GM23338 (cell line): ENCODE results near the gene SLC28A2. TPM values are rescaled to one million over a fixed set of nuclear protein-coding genes. Genes with fewer than 3 reads are reported as not detected.
"Not testable (repeated sequence)": the region's sequence is repeated elsewhere in the genome, so short reads cannot be mapped to it uniquely, and the experiment has no call there.

Experiments
- ATAC-seq: fragments of 200-7000 bp; cut with Tn5 transposase; 3 replicates; pipeline ENCODE4 v1.9.1; 2020
- DNase-seq: peaks from one replicate; pipeline ENCODE4 v3.0.0-alpha.2; 2015; ENCODE audit warnings: low spot score
- H2AFZ ChIP-seq: fragments of 200-600 bp; sonication (generic); 2 replicates; pipeline ENCODE4 v1.8.0; 2016; ENCODE audit warnings: antibody characterized with exemption, mild to moderate bottlenecking, moderate library complexity
- H3F3A ChIP-seq: fragments of 200-600 bp; sonication (generic); replicated peaks from 2 replicates; pipeline ENCODE4 v1.8.0; 2017; ENCODE audit warnings: antibody characterized with exemption, mixed run types, low read depth
- H3K27ac ChIP-seq: fragments of 200-600 bp; sonication (generic); 2 replicates; pipeline ENCODE4 v1.6.1; 2016; ENCODE audit warnings: low read depth
- H3K27me3 ChIP-seq: fragments of 200-600 bp; sonication (generic); 2 replicates; pipeline ENCODE4 v1.8.0; 2016; ENCODE audit warnings: mild to moderate bottlenecking, mixed run types, moderate library complexity; ENCODE audit not compliant: insufficient read depth
- H3K36me3 ChIP-seq: fragments of 200-600 bp; sonication (generic); 2 replicates; pipeline ENCODE4 v1.8.0; 2016; ENCODE audit warnings: mild to moderate bottlenecking; ENCODE audit not compliant: insufficient read depth
- H3K4me1 ChIP-seq: fragments of 200-600 bp; sonication (generic); 2 replicates; pipeline ENCODE4 v1.8.0; 2016; ENCODE audit warnings: mild to moderate bottlenecking, moderate library complexity; ENCODE audit not compliant: insufficient read depth
- H3K4me2 ChIP-seq: fragments of 200-600 bp; sonication (generic); 2 replicates; pipeline ENCODE4 v1.7.1; 2017; ENCODE audit warnings: mixed run types
- H3K4me3 ChIP-seq: fragments of 200-600 bp; sonication (generic); 2 replicates; pipeline ENCODE4 v1.6.1; 2016; ENCODE audit warnings: mixed run types
- H3K79me2 ChIP-seq: fragments of 200-600 bp; sonication (generic); replicated peaks from 2 replicates; pipeline ENCODE4 v1.8.0; 2017; ENCODE audit warnings: mild to moderate bottlenecking; ENCODE audit not compliant: insufficient read depth
- H3K9me2 ChIP-seq: fragments of 200-600 bp; sonication (generic); 2 replicates; pipeline ENCODE4 v1.8.0; 2017; ENCODE audit not compliant: insufficient read depth
- H4K20me1 ChIP-seq: fragments of 200-600 bp; sonication (generic); replicated peaks from 2 replicates; pipeline ENCODE4 v1.8.0; 2017; ENCODE audit warnings: mild to moderate bottlenecking; ENCODE audit not compliant: insufficient read depth
- H3K27ac Mint-ChIP-seq: 2 replicates; pipeline ENCODE4 v1.8.0; 2020; ENCODE audit warnings: inconsistent platforms, mild to moderate bottlenecking, moderate library complexity, mixed read lengths
- H3K27me3 Mint-ChIP-seq: 3 replicates; pipeline ENCODE4 v1.8.0; 2022; ENCODE audit warnings: low read depth, mild to moderate bottlenecking, moderate library complexity, mixed read lengths, inconsistent platforms; ENCODE audit not compliant: insufficient read depth, poor library complexity
- H3K36me3 Mint-ChIP-seq: 3 replicates; pipeline ENCODE4 v1.8.0; 2021; ENCODE audit warnings: low read depth, mild to moderate bottlenecking, inconsistent platforms, moderate library complexity, mixed read lengths
- H3K4me1 Mint-ChIP-seq: 3 replicates; pipeline ENCODE4 v1.8.0; 2020; ENCODE audit warnings: mild to moderate bottlenecking, inconsistent platforms, mixed read lengths
- H3K4me3 Mint-ChIP-seq: 3 replicates; pipeline ENCODE4 v1.8.0; 2021; ENCODE audit warnings: moderate library complexity, mild to moderate bottlenecking, inconsistent platforms, mixed read lengths
- H3K9me3 Mint-ChIP-seq: 3 replicates; pipeline ENCODE4 v1.8.0; 2020; ENCODE audit warnings: moderate library complexity, mild to moderate bottlenecking, inconsistent platforms, mixed read lengths
- EZH2 ChIP-seq: fragments of 200-600 bp; sonication (generic); IDR thresholded peaks from one replicate; pipeline ENCODE4 v1.8.0; 2017; ENCODE audit warnings: antibody characterized with exemption, mild to moderate bottlenecking, low read depth; ENCODE audit not compliant: unreplicated experiment
- EZH2phosphoT487 ChIP-seq: fragments of 200-600 bp; sonication (generic); IDR thresholded peaks from one replicate; pipeline ENCODE4 v1.8.1; 2018; ENCODE audit warnings: antibody characterized with exemption; ENCODE audit not compliant: unreplicated experiment
- JUNB ChIP-seq: IDR thresholded peaks from one replicate; pipeline ENCODE4 v1.6.1; 2016; ENCODE audit warnings: antibody characterized with exemption; ENCODE audit not compliant: unreplicated experiment
- POLR2AphosphoS5 ChIP-seq: IDR thresholded peaks from 2 replicates; pipeline ENCODE4 v1.6.1; 2016; ENCODE audit warnings: antibody characterized with exemption, low read depth
- STAT1 ChIP-seq: IDR thresholded peaks from one replicate; pipeline ENCODE4 v1.6.1; 2016; ENCODE audit warnings: antibody characterized with exemption; ENCODE audit not compliant: unreplicated experiment
- polyA plus RNA-seq: library from polyadenylated mRNA; unstranded; fragments of >200 nt; fragmentation: Nextera tagmentation; extraction: Ambion mirVana; gene quantifications from 2 replicates; pipeline ENCODE4 v1.2.1, GENCODE V29; 2016
- total RNA-seq: library from RNA; depleted of rRNA; stranded (reverse); fragments of >200 nt; shearing (Covaris generic); gene quantifications from 2 replicates; pipeline ENCODE4 v1.2.3, GENCODE V29; 2014
- TF ChIP-seq, protein P1 (sequence below): IDR thresholded peaks from one replicate; pipeline ENCODE4 v1.6.1; 2018; ENCODE audit warnings: antibody characterized with exemption; ENCODE audit not compliant: unreplicated experiment

Gene SLC28A2
- total and polyA plus RNA-seq, 2 experiments from 2014 or later, result 0.18 TPM; not detected in 1

DNA sequence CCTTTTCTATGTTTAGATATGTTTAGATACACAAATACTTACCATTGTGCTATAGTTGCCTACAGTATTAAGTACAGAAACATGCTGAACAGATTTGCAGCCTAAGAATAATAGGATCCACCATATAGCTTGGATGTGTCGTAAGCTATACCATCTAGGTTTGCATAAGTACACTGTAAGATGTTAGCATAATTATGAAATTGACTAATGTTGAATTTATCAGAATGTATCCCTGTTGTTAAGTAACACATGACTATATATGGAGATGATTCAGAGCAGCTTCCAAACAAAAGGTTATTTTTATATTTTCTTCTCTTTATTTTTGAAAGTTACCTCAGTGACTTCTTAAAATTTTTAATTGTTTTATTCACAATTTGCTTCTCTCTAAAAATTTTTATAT, 2.4 kb downstream of the SLC28A2 start:
- DNase-seq, result no peak
- Histone ChIP-seq H3K27ac (no peak overlapping the region), H3K79me2 (no peaks in the 10 kb centered on the region), H3K4me3 (no peak overlapping the region), H3K36me3 (no peaks in the 10 kb centered on the region), H3K27me3 (no peaks in the 10 kb centered on the region), H3K9me2 (no peaks in the 10 kb centered on the region), H4K20me1 (no peaks in the 10 kb centered on the region), H2AFZ (no peak overlapping the region), H3K4me2 (no peak overlapping the region), H3F3A (no peaks in the 10 kb centered on the region), H3K4me1 (no peaks in the 10 kb centered on the region)
- H3K9me3 Mint-ChIP-seq, result peaks cover 3% of the 10 kb centered on the region; the same call in 1 of the 3 replicates
- TF ChIP-seq JUNB (no peak), EZH2 (no peak), POLR2AphosphoS5 (no peak), EZH2phosphoT487 (no peak)
- TF ChIP-seq, protein P1, sequence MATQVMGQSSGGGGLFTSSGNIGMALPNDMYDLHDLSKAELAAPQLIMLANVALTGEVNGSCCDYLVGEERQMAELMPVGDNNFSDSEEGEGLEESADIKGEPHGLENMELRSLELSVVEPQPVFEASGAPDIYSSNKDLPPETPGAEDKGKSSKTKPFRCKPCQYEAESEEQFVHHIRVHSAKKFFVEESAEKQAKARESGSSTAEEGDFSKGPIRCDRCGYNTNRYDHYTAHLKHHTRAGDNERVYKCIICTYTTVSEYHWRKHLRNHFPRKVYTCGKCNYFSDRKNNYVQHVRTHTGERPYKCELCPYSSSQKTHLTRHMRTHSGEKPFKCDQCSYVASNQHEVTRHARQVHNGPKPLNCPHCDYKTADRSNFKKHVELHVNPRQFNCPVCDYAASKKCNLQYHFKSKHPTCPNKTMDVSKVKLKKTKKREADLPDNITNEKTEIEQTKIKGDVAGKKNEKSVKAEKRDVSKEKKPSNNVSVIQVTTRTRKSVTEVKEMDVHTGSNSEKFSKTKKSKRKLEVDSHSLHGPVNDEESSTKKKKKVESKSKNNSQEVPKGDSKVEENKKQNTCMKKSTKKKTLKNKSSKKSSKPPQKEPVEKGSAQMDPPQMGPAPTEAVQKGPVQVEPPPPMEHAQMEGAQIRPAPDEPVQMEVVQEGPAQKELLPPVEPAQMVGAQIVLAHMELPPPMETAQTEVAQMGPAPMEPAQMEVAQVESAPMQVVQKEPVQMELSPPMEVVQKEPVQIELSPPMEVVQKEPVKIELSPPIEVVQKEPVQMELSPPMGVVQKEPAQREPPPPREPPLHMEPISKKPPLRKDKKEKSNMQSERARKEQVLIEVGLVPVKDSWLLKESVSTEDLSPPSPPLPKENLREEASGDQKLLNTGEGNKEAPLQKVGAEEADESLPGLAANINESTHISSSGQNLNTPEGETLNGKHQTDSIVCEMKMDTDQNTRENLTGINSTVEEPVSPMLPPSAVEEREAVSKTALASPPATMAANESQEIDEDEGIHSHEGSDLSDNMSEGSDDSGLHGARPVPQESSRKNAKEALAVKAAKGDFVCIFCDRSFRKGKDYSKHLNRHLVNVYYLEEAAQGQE, result no peak
- no peak overlapping the region for H3K4me3 Mint-ChIP-seq
- no peak for ATAC-seq
- no peak overlapping the region for H3K27ac Mint-ChIP-seq
- H3K4me1 Mint-ChIP-seq, result peaks cover 2% of the 10 kb centered on the region; the same call in 1 of the 3 replicates
- no peaks in the 10 kb centered on the region for H3K36me3 Mint-ChIP-seq
- H3K27me3 Mint-ChIP-seq, result no peaks in the 10 kb centered on the region

DNA sequence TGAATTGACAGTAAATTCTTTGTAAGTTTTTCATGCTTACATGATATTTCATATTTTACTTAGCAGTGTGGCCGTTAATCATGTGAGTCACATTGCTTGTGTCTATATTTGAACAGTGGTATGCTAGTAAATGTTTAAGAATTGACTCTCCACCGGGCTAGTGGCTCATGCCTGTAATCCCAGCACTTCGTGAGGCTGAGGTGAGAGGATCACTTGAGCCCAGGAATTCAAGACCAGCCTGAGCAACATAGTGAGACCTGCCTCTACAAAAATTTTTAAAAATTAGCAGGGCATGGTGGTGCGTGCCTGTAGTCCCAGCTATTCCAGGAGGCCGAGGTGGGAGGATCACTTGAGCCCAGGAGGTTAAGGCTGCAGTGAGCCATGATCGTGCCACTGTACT, 2.8 kb downstream of the SLC28A2 start:
- not testable (repeated sequence) for H4K20me1 ChIP-seq, H2AFZ ChIP-seq, H3K4me3 Mint-ChIP-seq, ATAC-seq, DNase-seq, H3K27me3 Mint-ChIP-seq, H3K4me1 ChIP-seq, H3K36me3 Mint-ChIP-seq, H3K4me1 Mint-ChIP-seq, H3F3A ChIP-seq, H3K79me2 ChIP-seq, H3K4me2 ChIP-seq, H3K27ac ChIP-seq, H3K9me3 Mint-ChIP-seq, H3K27ac Mint-ChIP-seq, H3K4me3 ChIP-seq, H3K27me3 ChIP-seq, H3K36me3 ChIP-seq, H3K9me2 ChIP-seq

DNA sequence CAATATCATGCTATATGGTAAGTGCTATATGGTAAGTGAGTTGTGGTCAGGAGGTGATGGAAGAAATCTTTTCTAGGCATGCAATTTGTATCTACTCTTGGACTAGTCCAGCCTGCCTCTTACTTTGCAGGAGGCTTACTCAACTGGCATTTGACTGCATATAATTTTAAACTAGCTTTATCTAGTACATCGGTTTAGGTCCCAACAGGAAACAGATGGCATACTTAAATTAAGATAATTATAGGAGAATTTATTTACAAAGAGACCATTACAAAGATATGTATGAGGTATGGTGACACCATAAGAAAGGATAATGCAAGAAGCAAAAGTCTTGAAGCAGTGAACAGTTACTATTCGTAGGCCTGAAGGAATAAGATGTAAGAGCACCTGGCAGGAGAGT, 7.8 kb downstream of the SLC28A2 start:
- no peaks in the 10 kb centered on the region for H3K4me1 ChIP-seq
- no peaks in the 10 kb centered on the region for H4K20me1 ChIP-seq
- no peak overlapping the region for H3K27ac ChIP-seq
- Mint-ChIP-seq H3K4me3 (no peak overlapping the region), H3K9me3 (no peaks in the 10 kb centered on the region), H3K27me3 (peaks cover 1% of the 10 kb centered on the region), H3K4me1 (no peaks in the 10 kb centered on the region), H3K27ac (no peak overlapping the region), H3K36me3 (no peaks in the 10 kb centered on the region)
- H3K4me2 ChIP-seq, result no peak overlapping the region
- H3K9me2 ChIP-seq, result no peaks in the 10 kb centered on the region
- no peak for TF ChIP-seq STAT1
- TF ChIP-seq EZH2, result no peak
- H3K4me3 ChIP-seq, result no peak overlapping the region
- H2AFZ ChIP-seq, result no peak overlapping the region
- DNase-seq (no peak), ATAC-seq (no peak)
- H3F3A ChIP-seq, result no peaks in the 10 kb centered on the region
- no peaks in the 10 kb centered on the region for H3K79me2 ChIP-seq
- H3K27me3 ChIP-seq, result no peaks in the 10 kb centered on the region
- H3K36me3 ChIP-seq, result no peaks in the 10 kb centered on the region
